ENCODE results near the gene PROSER1. TPM values are rescaled to one million over a fixed set of nuclear protein-coding genes. Genes with fewer than 3 reads are reported as not detected.
"Not testable (repeated sequence)": the region's sequence is repeated elsewhere in the genome, so short reads cannot be mapped to it uniquely, and the experiment has no call there.

PROSER1 gene
- total RNA-seq, 2 experiments from 2014 or later: 47.5 to 55.4 TPM

DNA sequence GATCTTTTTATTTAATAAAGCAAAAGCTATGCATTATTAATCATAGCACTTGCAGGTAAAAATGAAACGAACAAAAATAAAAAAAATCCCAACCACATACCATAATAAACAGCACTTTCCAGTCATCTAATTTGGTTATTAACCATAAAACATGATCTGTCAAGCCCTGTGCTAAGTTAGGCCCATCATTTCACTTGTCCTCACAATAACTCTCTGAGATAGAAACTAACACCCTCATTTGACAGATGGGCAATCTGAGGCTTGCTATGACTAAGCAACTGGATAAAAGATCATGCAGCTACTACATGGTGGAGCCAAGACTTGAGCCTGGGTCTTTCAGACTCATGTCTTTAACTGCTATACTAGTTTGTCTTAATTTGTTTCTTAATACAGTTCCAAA is 21.8 kb downstream of the PROSER1 start:
- DNase-seq (no peak), ATAC-seq (ENCODE audit: low read depth) (no peak)
- Mint-ChIP-seq H3K4me3 (no peak overlapping the region), H3K36me3 (peaks cover 29% of the 10 kb centered on the region), H3K27me3 (no peaks in the 10 kb centered on the region), H3K27ac (no peak overlapping the region), H3K4me1 (peaks cover 16% of the 10 kb centered on the region), H3K9me3 (no peaks in the 10 kb centered on the region)
- POLR2A ChIA-PET: no interaction called here

GRCh38 chr13:39013462-39013861 is 24.4 kb downstream of the PROSER1 start:
- no peaks in the 10 kb centered on the region for H3K9me3 Mint-ChIP-seq
- no peak overlapping the region for H3K27ac Mint-ChIP-seq
- H3K4me1 Mint-ChIP-seq: peaks cover 11% of the 10 kb centered on the region
- ATAC-seq (ENCODE audit: low read depth) (no peak), DNase-seq (no peak)
- POLR2A ChIA-PET: no interaction called here
- peaks cover 39% of the 10 kb centered on the region for H3K36me3 Mint-ChIP-seq
- no peaks in the 10 kb centered on the region for H3K27me3 Mint-ChIP-seq
- H3K4me3 Mint-ChIP-seq: no peak overlapping the region

GRCh38 chr13:39012608-39013007 is 25.3 kb downstream of the PROSER1 start:
- H3K9me3 Mint-ChIP-seq: no peaks in the 10 kb centered on the region
- no peak overlapping the region for H3K27ac Mint-ChIP-seq
- no peak overlapping the region for H3K4me3 Mint-ChIP-seq
- peaks cover 5% of the 10 kb centered on the region for H3K4me1 Mint-ChIP-seq
- POLR2A ChIA-PET: no interaction called here
- ATAC-seq (ENCODE audit: low read depth) (no peak), DNase-seq (no peak)
- H3K27me3 Mint-ChIP-seq: no peaks in the 10 kb centered on the region
- H3K36me3 Mint-ChIP-seq: peaks cover 43% of the 10 kb centered on the region

GRCh38 chr13:39006371-39007111 is 31.3 kb downstream of the PROSER1 start:
- ATAC-seq (ENCODE audit: low read depth); POLR2A ChIA-PET; H3K4me3 Mint-ChIP-seq: not testable (repeated sequence)

GRCh38 chr13:38998739-38999138 is 39.1 kb downstream of the PROSER1 start:
- no peak for DNase-seq
- Mint-ChIP-seq H3K9me3 (no peaks in the 10 kb centered on the region), H3K36me3 (no peaks in the 10 kb centered on the region), H3K4me3 (no peak overlapping the region), H3K27me3 (no peaks in the 10 kb centered on the region), H3K27ac (no peak overlapping the region), H3K4me1 (no peaks in the 10 kb centered on the region)
- POLR2A ChIA-PET: no interaction called here
- no peak for ATAC-seq (ENCODE audit: low read depth)

More at GRCh38 chr13:39006371-39007111, 31.3 kb downstream of the PROSER1 start:
- H3K9me3 Mint-ChIP-seq, DNase-seq, H3K4me1 Mint-ChIP-seq, H3K27me3 Mint-ChIP-seq, H3K27ac Mint-ChIP-seq: not testable (repeated sequence)
- H3K36me3 Mint-ChIP-seq: peaks cover 28% of the 10 kb centered on the region

DNA sequence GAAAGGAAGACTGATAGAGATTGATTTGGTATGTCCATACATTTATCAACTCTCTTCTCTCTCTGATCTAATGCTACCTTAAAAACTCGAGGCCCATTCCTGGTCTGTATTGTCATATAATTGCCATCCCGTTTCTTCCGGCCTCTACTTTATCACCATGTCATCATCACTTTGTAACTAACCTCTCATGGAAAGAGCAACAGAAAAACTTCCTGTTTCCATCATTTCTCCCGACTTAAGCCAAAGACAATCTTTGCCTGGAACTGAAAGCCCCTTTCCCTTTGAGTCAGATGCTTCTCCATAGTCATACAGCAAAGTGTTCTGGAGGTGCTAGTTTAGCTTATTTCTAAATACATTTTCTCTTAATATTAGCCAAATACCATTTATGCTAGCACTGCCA is 44.5 kb downstream of the PROSER1 start:
- no peaks in the 10 kb centered on the region for H3K4me1 Mint-ChIP-seq
- H3K27me3 Mint-ChIP-seq: peaks cover 10% of the 10 kb centered on the region
- ATAC-seq (ENCODE audit: low read depth) (no peak), DNase-seq (no peak)
- no peak overlapping the region for H3K27ac Mint-ChIP-seq
- H3K36me3 Mint-ChIP-seq: no peaks in the 10 kb centered on the region
- no peak overlapping the region for H3K4me3 Mint-ChIP-seq
- POLR2A ChIA-PET: no interaction called here
- no peaks in the 10 kb centered on the region for H3K9me3 Mint-ChIP-seq

- Mint-ChIP-seq H3K4me1 (no peaks in the 10 kb centered on the region), H3K27me3 (peaks cover 10% of the 10 kb centered on the region), H3K9me3 (no peaks in the 10 kb centered on the region), H3K36me3 (no peaks in the 10 kb centered on the region), H3K27ac (no peak within 1 kb of the TSS), H3K4me3 (no peak within 1 kb of the TSS)
- POLR2A ChIA-PET: no interaction called here
- DNase-seq (no peak), ATAC-seq (ENCODE audit: low read depth) (no peak)
Measured at GRCh38 chr13:38990693-38991092, 47.2 kb downstream of the PROSER1 start, which contains the start of gene STOML3. TSS of gene STOML3 (minus strand) at chr13:38990831. CDS start at chr13:38990721, 110 bp downstream.

- Mint-ChIP-seq H3K4me1 (no peaks in the 10 kb centered on the region), H3K36me3 (no peaks in the 10 kb centered on the region), H3K27ac (no peak overlapping the region), H3K27me3 (peaks cover 8% of the 10 kb centered on the region), H3K4me3 (no peak overlapping the region), H3K9me3 (no peaks in the 10 kb centered on the region)
- DNase-seq (no peak), ATAC-seq (ENCODE audit: low read depth) (no peak)
- POLR2A ChIA-PET: no interaction called here
Measured at GRCh38 chr13:38981096-38981495, 56.8 kb downstream of the PROSER1 start.

DNA sequence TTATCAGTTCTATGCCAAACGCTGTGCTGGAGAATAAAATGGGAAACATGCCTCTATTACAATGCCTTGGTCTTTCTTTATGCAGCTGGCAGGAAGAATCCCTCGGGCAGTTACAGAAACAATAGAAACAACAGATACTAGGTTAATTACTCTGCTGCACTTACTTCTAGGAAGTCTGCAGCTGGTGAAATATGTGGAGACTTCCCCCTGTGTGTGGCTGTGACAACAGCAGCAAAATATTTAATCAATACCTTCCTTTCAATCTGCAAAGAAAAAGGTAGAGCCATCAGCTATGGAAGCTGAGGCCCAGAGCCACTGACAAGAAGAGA is 57.2 kb downstream of the PROSER1 start:
- Mint-ChIP-seq H3K9me3 (no peaks in the 10 kb centered on the region), H3K27ac (no peak overlapping the region), H3K4me3 (no peak overlapping the region), H3K36me3 (no peaks in the 10 kb centered on the region), H3K27me3 (peaks cover 8% of the 10 kb centered on the region), H3K4me1 (no peaks in the 10 kb centered on the region)
- POLR2A ChIA-PET: no interaction called here
- DNase-seq (no peak), ATAC-seq (ENCODE audit: low read depth) (no peak)

- POLR2A ChIA-PET: no interaction called here
- H3K36me3 Mint-ChIP-seq: no peaks in the 10 kb centered on the region
- H3K27ac Mint-ChIP-seq: no peak overlapping the region
- H3K4me1 Mint-ChIP-seq: no peaks in the 10 kb centered on the region
- ATAC-seq (ENCODE audit: low read depth) (no peak), DNase-seq (no peak)
- peaks cover 8% of the 10 kb centered on the region for H3K27me3 Mint-ChIP-seq
- no peaks in the 10 kb centered on the region for H3K9me3 Mint-ChIP-seq
- H3K4me3 Mint-ChIP-seq: no peak overlapping the region
Measured at GRCh38 chr13:38979891-38980749, 57.8 kb downstream of the PROSER1 start.

DNA sequence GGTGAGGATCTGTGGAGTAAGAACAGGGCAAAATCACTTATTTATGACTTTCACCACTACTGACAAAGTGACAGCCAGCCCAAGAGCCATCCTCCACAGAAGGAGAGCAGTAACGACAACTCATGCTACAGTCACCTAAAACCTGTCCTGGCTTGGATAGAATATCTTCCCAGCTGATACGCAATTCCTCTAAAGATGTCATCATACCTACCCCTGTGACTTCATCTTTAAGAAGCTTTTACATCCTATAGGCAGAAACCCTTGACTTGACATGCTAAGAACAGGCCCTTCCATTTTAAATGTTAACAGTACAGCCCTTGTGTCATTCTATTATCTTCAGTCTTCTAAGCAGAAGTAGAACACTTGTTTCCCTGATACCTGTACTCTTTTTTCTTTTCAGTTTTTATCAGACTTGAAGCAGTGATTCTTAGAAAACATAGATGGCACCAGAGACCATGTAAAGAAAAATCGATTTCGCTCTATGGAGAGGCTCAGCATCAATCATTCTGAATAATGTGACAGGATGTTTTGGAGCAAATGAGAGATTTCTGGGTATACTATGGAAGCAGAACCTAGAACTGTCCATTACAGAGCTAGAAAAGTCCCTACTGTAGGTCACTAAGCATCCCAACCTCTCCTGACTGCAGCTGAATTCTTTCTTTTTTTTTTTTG is 67.4 kb downstream of the PROSER1 start:
- Mint-ChIP-seq H3K27ac (no peak overlapping the region), H3K36me3 (no peaks in the 10 kb centered on the region), H3K4me3 (no peak overlapping the region), H3K4me1 (no peaks in the 10 kb centered on the region), H3K9me3 (no peaks in the 10 kb centered on the region), H3K27me3 (peaks cover 7% of the 10 kb centered on the region)
- no peak for ATAC-seq (ENCODE audit: low read depth)
- DNase-seq: no peak
- POLR2A ChIA-PET: no interaction called here

DNA sequence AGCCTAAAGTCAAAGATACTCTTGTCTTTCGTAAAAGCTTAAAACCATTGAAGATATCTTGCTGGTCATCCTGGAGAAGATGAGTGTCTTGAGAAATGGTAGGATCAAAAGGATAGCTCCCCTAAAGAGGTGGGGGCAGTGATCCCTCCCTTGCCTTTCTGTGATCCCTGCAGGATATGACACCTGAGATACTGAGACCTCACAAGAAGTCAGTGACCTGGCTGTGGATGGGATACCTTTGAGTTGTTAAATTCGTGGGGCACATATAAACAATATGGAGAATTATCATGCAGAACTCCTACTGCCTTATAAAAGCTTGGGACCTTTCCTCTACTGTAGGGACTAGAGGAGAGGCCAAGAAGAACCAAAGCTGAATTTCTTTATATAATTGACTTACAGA is 68.7 kb downstream of the PROSER1 start:
- no peaks in the 10 kb centered on the region for H3K4me1 Mint-ChIP-seq
- DNase-seq (no peak), ATAC-seq (ENCODE audit: low read depth) (no peak)
- H3K4me3 Mint-ChIP-seq: no peak overlapping the region
- H3K9me3 Mint-ChIP-seq: no peaks in the 10 kb centered on the region
- H3K27ac Mint-ChIP-seq: no peak overlapping the region
- POLR2A ChIA-PET: no interaction called here
- no peaks in the 10 kb centered on the region for H3K36me3 Mint-ChIP-seq
- peaks cover 11% of the 10 kb centered on the region for H3K27me3 Mint-ChIP-seq

DNA sequence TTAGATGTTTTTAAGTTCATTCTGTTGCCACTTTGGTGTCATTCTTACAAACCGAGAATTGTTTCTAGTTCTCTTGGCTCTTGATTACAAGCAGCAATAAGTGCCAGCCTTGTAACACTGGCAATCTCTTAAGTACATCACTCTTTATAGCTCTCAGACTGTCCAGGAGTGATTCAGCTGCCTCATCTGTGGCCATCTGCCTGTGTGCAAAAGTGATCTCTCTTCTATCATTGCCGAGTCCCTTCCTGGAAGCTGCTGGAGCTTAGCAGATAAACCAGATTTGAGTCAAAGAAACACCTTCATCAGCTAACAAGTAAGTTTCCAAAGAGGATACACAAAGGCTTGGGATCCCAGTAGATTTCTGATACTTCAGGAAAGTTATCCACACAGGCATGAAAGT is 70.4 kb downstream of the PROSER1 start:
- no peaks in the 10 kb centered on the region for H3K4me1 Mint-ChIP-seq
- no peak overlapping the region for H3K27ac Mint-ChIP-seq
- peaks cover 11% of the 10 kb centered on the region for H3K27me3 Mint-ChIP-seq
- DNase-seq (no peak), ATAC-seq (ENCODE audit: low read depth) (no peak)
- no peak overlapping the region for H3K4me3 Mint-ChIP-seq
- no peaks in the 10 kb centered on the region for H3K36me3 Mint-ChIP-seq
- no peaks in the 10 kb centered on the region for H3K9me3 Mint-ChIP-seq
- POLR2A ChIA-PET: no interaction called here

DNA sequence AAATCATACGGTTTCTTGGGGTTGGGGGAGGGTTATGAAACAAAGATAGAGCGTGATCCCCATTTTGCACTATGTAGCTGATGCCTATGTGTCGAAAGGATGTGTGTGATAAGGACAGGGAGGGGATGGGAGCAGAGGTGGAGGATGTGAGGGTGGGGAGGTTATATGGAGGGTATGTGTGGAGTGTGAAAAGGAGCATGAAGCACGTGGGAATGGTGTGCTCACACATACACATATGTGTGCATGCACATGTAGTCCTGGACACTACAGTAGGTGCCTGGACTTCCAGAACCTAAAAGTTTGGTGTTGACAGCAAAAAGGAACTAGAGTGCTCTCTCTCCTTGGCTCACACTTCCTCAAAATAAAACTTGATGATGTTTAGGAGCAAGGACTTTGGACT is 72.6 kb downstream of the PROSER1 start:
- Mint-ChIP-seq H3K27ac (no peak overlapping the region), H3K4me1 (no peaks in the 10 kb centered on the region), H3K27me3 (peaks cover 11% of the 10 kb centered on the region), H3K4me3 (no peak overlapping the region), H3K36me3 (no peaks in the 10 kb centered on the region), H3K9me3 (no peaks in the 10 kb centered on the region)
- POLR2A ChIA-PET: no interaction called here
- no peak for DNase-seq
- no peak for ATAC-seq (ENCODE audit: low read depth)

Data from activated naive CD8-positive, alpha-beta T cell treated with anti-CD3 and anti-CD28 coated beads, Interleukin-2, amount 10 ng/mL, durations not matched to agents 7 days and 5 days (primary cell).